SK-N-SH (cell line): ENCODE results near the gene ENDOG. TPM values are rescaled to one million over a fixed set of nuclear protein-coding genes. Genes with fewer than 3 reads are reported as not detected.

Experiments
- CTCF ChIA-PET: fragments of 300-600, 350-600 bp; formaldehyde crosslinking; extraction: SDS; loops from one replicate; lab custom pipeline; 2021; lab: Yijun Ruan, JAX
- POLR2A ChIA-PET: fragments of 350-600 bp; sonication (Branson Sonifier 250); formaldehyde crosslinking; extraction: SDS; loops from one replicate; lab custom pipeline; 2020; ENCODE audit warnings: antibody characterized with exemption, inconsistent platforms; lab: Yijun Ruan, JAX
- DNase-seq: peaks from one replicate; pipeline ENCODE4 v3.0.0; 2012
- H2AFZ ChIP-seq: fragments of 200-600 bp; sonication (generic); 2 replicates; pipeline ENCODE4 v1.8.1; 2016; ENCODE audit warnings: antibody characterized with exemption, mild to moderate bottlenecking, low read depth
- H3F3A ChIP-seq: fragments of 200-600 bp; sonication (generic); replicated peaks from 2 replicates; pipeline ENCODE3; 2016; ENCODE audit warnings: antibody characterized with exemption, mild to moderate bottlenecking; ENCODE audit not compliant: insufficient read depth
- H3K27ac ChIP-seq, 2 experiments: fragments of 200-500 bp in 1 of 2; fragments of 200-600 bp in 1 of 2; sonication (Bioruptor generic) in 1 of 2; sonication (generic), shearing (Covaris generic) in 1 of 2; 2 replicates each; pipeline versions ENCODE4 v1.5.1 to v1.6.1; 2014 to 2016; ENCODE audit warnings: low read depth in 2 of 2, inconsistent platforms in 1 of 2, low read length in 1 of 2, mild to moderate bottlenecking in 1 of 2, mixed read lengths in 1 of 2
- H3K27me3 ChIP-seq: fragments of 200-600 bp; sonication (generic), shearing (Covaris generic); 2 replicates; pipeline ENCODE4 v1.6.1; 2016; ENCODE audit warnings: mixed run types; ENCODE audit not compliant: insufficient read depth
- H3K36me3 ChIP-seq, 2 experiments: fragments of 200-500 bp in 1 of 2; fragments of 200-600 bp in 1 of 2; sonication (Bioruptor generic) in 1 of 2; sonication (generic) in 1 of 2; replicated peaks in 1 of 2; 2 replicates each; pipeline versions ENCODE3 to v1.5.1; 2014 to 2016; ENCODE audit warnings: low read length in 1 of 2, mild to moderate bottlenecking in 1 of 2; ENCODE audit not compliant: insufficient read depth in 2 of 2, control insufficient read depth in 1 of 2
- H3K4me1 ChIP-seq, 2 experiments: fragments of 200-500 bp in 1 of 2; fragments of 200-600 bp in 1 of 2; sonication (Bioruptor generic) in 1 of 2; sonication (generic), shearing (Covaris generic) in 1 of 2; 2 replicates each; pipeline versions ENCODE4 v1.5.1 to v1.6.1; 2014 to 2016; ENCODE audit warnings: low read depth in 1 of 2, low read length in 1 of 2, mixed run types in 1 of 2; ENCODE audit not compliant: insufficient read depth in 2 of 2, control insufficient read depth in 1 of 2
- H3K4me2 ChIP-seq: fragments of 200-600 bp; sonication (generic), shearing (Covaris generic); 2 replicates; pipeline ENCODE4 v1.6.1; 2017; ENCODE audit warnings: mixed run types
- H3K4me3 ChIP-seq, 2 experiments: fragments of 200-500 bp in 1 of 2; fragments of 200-600 bp in 1 of 2; sonication (Bioruptor generic) in 1 of 2; sonication (generic), shearing (Covaris generic) in 1 of 2; 2 replicates each; pipeline versions ENCODE4 v1.5.1 to v1.8.1; 2014 to 2016; ENCODE audit warnings: low read depth in 2 of 2, inconsistent platforms in 1 of 2, low read length in 1 of 2, mild to moderate bottlenecking in 1 of 2, mixed read lengths in 1 of 2, moderate library complexity in 1 of 2
- H3K79me2 ChIP-seq: fragments of 200-600 bp; sonication (generic); 2 replicates; pipeline ENCODE4 v1.8.1; 2017; ENCODE audit warnings: mild to moderate bottlenecking; ENCODE audit not compliant: insufficient read depth
- H3K9ac ChIP-seq: fragments of 200-600 bp; sonication (generic); 2 replicates; pipeline ENCODE4 v1.6.1; 2017; ENCODE audit warnings: mixed run types
- H3K9me2 ChIP-seq: fragments of 200-600 bp; sonication (generic); 2 replicates; pipeline ENCODE4 v1.6.1; 2017; ENCODE audit warnings: mixed run types
- H3K9me3 ChIP-seq: fragments of 200-600 bp; sonication (generic); 2 replicates; pipeline ENCODE4 v1.6.1; 2017; ENCODE audit warnings: mixed run types, mild to moderate bottlenecking, moderate library complexity
- H4K20me1 ChIP-seq: fragments of 200-600 bp; sonication (generic); 2 replicates; pipeline ENCODE4 v1.6.1; 2017; ENCODE audit warnings: mild to moderate bottlenecking, mixed run types; ENCODE audit not compliant: insufficient read depth
- FOSL2 ChIP-seq: IDR thresholded peaks from 2 replicates; pipeline ENCODE4 v1.4.0; 2012; ENCODE audit warnings: low read depth, mild to moderate bottlenecking, moderate library complexity, borderline replicate concordance
- MEF2A ChIP-seq: IDR thresholded peaks from 2 replicates; pipeline ENCODE4 v1.4.0; 2012; ENCODE audit warnings: low read depth, borderline replicate concordance
- MXI1 ChIP-seq: IDR thresholded peaks from 2 replicates; pipeline ENCODE4 v1.6.1; 2012; ENCODE audit warnings: mild to moderate bottlenecking, low read depth, low read length, improper control_type of control experiment
- NRF1 ChIP-seq: IDR thresholded peaks from 2 replicates; pipeline ENCODE4 v1.6.1; 2012; ENCODE audit warnings: low read depth, mild to moderate bottlenecking, low read length
- PBX3 ChIP-seq: IDR thresholded peaks from 2 replicates; pipeline ENCODE4; 2012
- REST ChIP-seq: IDR thresholded peaks from 2 replicates; pipeline ENCODE4 v1.6.1; 2012; ENCODE audit warnings: mild to moderate bottlenecking, low read depth, low read length, moderate library complexity
- SIN3A ChIP-seq: IDR thresholded peaks from 2 replicates; pipeline ENCODE4 v1.6.1; 2012; ENCODE audit warnings: low read depth, mild to moderate bottlenecking, low read length, moderate library complexity, borderline replicate concordance
- TCF12 ChIP-seq: IDR thresholded peaks from 2 replicates; pipeline ENCODE4 v1.4.0; 2012
- WGBS: methylation state at CpG from one replicate; pipeline ENCODE4 v1.1.6; 2017; ENCODE audit warnings: low lambda C conversion rate; 5-methylcytosine and 5-hydroxymethylcytosine counted together
- polyA plus RNA-seq, 3 experiments: library from polyadenylated mRNA; depleted of rRNA; stranded (reverse); fragments of >200 nt; gene quantifications; 2 replicates each; pipeline ENCODE4 v1.2.3, GENCODE V29; 2012

The ENDOG gene
- polyA plus RNA-seq, 1 of the 3 experiments (the other 2 are of a cell fraction) = 26.6 TPM

DNA sequence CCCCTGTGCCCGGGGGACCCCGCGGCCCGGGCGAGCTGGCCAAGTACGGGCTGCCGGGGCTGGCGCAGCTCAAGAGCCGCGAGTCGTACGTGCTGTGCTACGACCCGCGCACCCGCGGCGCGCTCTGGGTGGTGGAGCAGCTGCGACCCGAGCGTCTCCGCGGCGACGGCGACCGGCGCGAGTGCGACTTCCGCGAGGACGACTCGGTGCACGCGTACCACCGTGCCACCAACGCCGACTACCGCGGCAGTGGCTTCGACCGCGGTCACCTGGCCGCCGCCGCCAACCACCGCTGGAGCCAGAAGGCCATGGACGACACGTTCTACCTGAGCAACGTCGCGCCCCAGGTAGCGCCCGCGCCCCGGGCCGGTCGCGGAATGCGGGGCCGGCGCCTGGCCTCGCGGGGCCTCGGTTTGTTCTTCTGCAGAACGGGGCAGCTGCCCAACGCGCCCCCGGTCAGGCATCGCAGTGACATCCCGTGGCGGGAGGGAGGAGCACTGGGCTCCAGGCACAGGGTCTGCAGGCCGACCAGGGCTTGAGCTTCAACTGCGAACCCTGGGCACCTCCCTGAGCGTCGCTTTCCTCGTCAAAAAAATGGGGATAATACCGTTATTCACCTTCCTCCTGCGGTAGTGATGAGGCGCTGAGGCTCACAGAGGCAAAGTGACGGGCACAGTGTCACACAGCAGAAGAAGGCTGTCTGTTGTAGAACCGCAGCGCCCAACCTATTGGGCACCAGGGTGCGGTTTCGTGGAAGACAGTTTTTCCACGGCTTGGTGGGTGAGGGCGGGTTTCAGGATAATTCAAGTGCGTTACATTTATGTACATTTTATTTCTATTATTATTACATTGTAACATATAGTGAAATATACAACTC is 777 bp downstream of the ENDOG start:
- Histone ChIP-seq H3K36me3 (peaks cover 0 to 25% of the 10 kb centered on the region in 2 experiments), H3K27me3 (no peaks in the 10 kb centered on the region), H3K27ac (peak overlapping the region in 1 of 2 experiments; percentile 83; a peak in 3 of 4 replicates)
- peak; percentile 67 for DNase-seq
- 8% methylated on average over 34 of the region's 90 CpGs for WGBS
- POLR2A ChIA-PET = interaction anchor here (0.7 to 2.7 kb wide), 8 partner anchors 10 to 515 kb away, joined by 3 to 13 read pairs (median 4); partner anchors contain the start of genes SPOUT1 and ZDHHC12
- TF ChIP-seq SIN3A (peak; percentile 23; the same call in 1 of the 2 replicates), REST (no peak)
- TF ChIP-seq, all 33 proteins: peak for 1
- Histone ChIP-seq H3K4me3 (peak overlapping the region; percentile 60 to 72), H3K4me2 (peak overlapping the region; percentile 96), H3K9me2 (no peaks in the 10 kb centered on the region), H4K20me1 (peaks cover 6% of the 10 kb centered on the region; the same call in 1 of the 2 replicates), H3K4me1 (peaks cover 0 to 17% of the 10 kb centered on the region in 2 experiments; a peak in 1 of 4 replicates), H3K9ac (peak overlapping the region; percentile 30; the same call in 1 of the 2 replicates), H3K79me2 (peaks cover 5% of the 10 kb centered on the region; the same call in 1 of the 2 replicates), H3F3A (peaks cover 16% of the 10 kb centered on the region), H2AFZ (0 out of 2 replicates have a peak overlapping the region, but pooled peaks have one; percentile 22), H3K9me3 (no peaks in the 10 kb centered on the region)
- CTCF ChIA-PET = interaction anchor here (0.6 to 4.1 kb wide), 32 partner anchors 8 to 441 kb away, joined by 3 to 34 read pairs (median 5); partner anchors contain the start of genes KYAT1, LRRC8A, PKN3 and SPOUT1

DNA sequence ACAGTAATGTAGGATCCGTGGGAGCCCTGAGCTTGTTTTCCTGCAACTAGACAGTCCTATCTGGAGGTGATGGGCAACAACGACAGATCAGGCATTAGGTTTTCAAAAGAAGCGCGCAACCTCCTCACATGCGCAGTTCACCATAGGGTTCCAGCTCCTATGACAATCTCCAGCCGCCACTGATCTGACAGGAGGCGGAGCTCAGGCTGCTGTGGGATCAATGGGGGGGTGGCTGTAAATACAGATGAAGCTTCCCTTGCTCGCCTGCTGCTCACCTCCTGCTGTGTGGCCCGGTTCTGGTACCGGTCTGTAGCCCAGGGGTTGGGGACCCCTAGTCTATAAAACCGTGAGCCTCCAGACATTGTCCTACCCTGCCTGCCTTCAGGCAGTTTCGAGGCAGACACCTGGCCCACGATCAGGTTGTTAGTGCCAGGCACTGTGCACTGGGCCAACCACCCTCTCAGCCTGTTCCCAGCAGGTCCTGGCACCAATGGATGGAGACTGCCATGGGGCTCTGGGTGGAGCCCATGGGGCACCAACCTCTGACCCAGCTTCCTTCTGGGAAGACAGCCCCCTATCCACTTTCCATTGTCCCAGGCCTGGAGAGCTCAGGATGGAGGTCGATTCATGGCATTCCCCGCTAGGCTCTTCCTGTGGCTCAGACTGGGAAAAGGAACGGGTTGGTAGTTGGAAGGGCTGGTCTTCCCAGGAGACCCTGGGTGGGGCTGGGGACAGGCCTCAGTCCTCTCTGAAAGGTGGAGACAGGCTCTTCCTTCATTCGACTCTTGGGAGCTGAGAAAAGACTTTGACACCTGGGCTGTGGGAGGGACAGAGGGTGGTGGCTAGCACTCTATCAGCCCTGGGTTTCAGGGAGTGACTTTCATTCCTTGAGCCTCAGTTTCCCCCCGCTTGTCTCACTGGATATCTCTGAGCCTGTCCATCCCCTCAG is 1.7 kb downstream of the ENDOG start:
- Histone ChIP-seq H2AFZ (no peak overlapping the region), H3K36me3 (peaks cover 8 to 34% of the 10 kb centered on the region in 2 experiments), H3K9me2 (no peaks in the 10 kb centered on the region), H3K9ac (no peak overlapping the region; the same call in 1 of the 2 replicates), H3K27me3 (no peaks in the 10 kb centered on the region), H3K79me2 (peaks cover 5% of the 10 kb centered on the region; the same call in 1 of the 2 replicates), H3K4me1 (peaks cover 0 to 17% of the 10 kb centered on the region in 2 experiments; a peak in 1 of 4 replicates), H4K20me1 (peaks cover 6% of the 10 kb centered on the region; the same call in 1 of the 2 replicates), H3K4me2 (peak overlapping the region; percentile 96), H3K9me3 (no peaks in the 10 kb centered on the region), H3F3A (peaks cover 16% of the 10 kb centered on the region), H3K4me3 (peak overlapping the region in 1 of 2 experiments; percentile 60; a peak in 2 of 4 replicates), H3K27ac (peak overlapping the region; percentile 12 to 61; a peak in 3 of 4 replicates)
- ChIA-PET CTCF (interaction anchor here (0.6 to 4.1 kb wide), 10 partner anchors 9 to 205 kb away, joined by 3 to 34 read pairs (median 7); partner anchors contain the start of genes PKN3 and SPOUT1), POLR2A (interaction anchor here (1.0 to 2.7 kb wide), 3 partner anchors 10 to 85 kb away, joined by 3 to 13 read pairs (median 5); partner anchors contain the start of gene SPOUT1)
- peak; percentile 88 for DNase-seq
- 37% methylated on average over 15 of the region's 18 CpGs for WGBS
- TF ChIP-seq TCF12 (peak; percentile 94), PBX3 (peak; percentile 93), SIN3A (peak; percentile 89), FOSL2 (no peak), NRF1 (peak; percentile 70), MEF2A (no peak), MXI1 (peak; percentile 91)
